ENCODE data around the gene FLNB. TPM values are rescaled to one million over a fixed set of nuclear protein-coding genes. Genes with fewer than 3 reads are reported as not detected.

Gene FLNB
- total RNA-seq, 2 experiments from 2014 or later: 23.1 to 26.0 TPM

DNA sequence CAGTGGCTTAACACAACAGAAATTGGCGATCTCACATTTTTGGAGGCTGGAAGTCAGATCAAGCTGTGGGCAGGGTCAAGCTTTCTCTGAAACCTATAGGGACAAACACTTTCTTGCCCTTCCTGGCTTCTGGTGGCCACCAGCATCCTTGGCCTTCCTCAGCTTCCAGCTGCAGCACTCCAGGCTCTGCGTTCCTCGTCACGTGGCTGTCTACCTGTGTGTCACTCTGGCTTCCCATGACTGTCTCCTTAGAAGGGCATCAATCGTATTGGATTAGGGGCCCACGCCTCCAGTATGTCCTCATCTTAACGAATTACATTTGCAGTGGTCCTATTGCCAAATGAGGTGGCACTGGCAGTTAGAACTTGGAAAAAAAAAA, 176.7 kb downstream of the FLNB start:
- no peaks in the 10 kb centered on the region for H3K27me3 Mint-ChIP-seq
- H3K27ac Mint-ChIP-seq: no peak overlapping the region
- no peak overlapping the region for H3K4me3 Mint-ChIP-seq
- intact Hi-C loops (cut with micrococcal nuclease): loop anchor here (10.0 kb wide), 1 partner anchor 230 kb away; no protein-coding TSS in a partner anchor
- H3K4me1 Mint-ChIP-seq (ENCODE audit: low read depth): no peaks in the 10 kb centered on the region
- POLR2A ChIA-PET: no interaction called here
- no peaks in the 10 kb centered on the region for H3K9me3 Mint-ChIP-seq
- DNase-seq: no peak
- CTCF ChIA-PET: interaction anchor here (1.2 to 7.7 kb wide), 4 partner anchors 33 to 1074 kb away, joined by 3 to 188 read pairs (median 31); partner anchors contain the start of genes HTD2 and RPP14
- no peaks in the 10 kb centered on the region for H3K36me3 Mint-ChIP-seq

- H3K36me3 Mint-ChIP-seq: no peaks in the 10 kb centered on the region
- CTCF ChIA-PET: interaction anchor here (0.6 to 7.7 kb wide), 29 partner anchors 9 to 446 kb away, joined by 3 to 188 read pairs (median 5); partner anchors contain the start of genes FLNB, HTD2 and RPP14
- no peaks in the 10 kb centered on the region for H3K27me3 Mint-ChIP-seq
- H3K9me3 Mint-ChIP-seq: no peaks in the 10 kb centered on the region
- POLR2A ChIA-PET: interaction anchor here (0.6 kb wide), 1 partner anchor 30 kb away, joined by 3 read pairs; no protein-coding TSS in a partner anchor
- H3K4me3 Mint-ChIP-seq: no peak overlapping the region
- intact Hi-C loops (cut with micrococcal nuclease): loop anchor here (10.0 kb wide), 1 partner anchor 227 kb away; no protein-coding TSS in a partner anchor
- no peak for DNase-seq
- H3K4me1 Mint-ChIP-seq (ENCODE audit: low read depth): no peaks in the 10 kb centered on the region
- H3K27ac Mint-ChIP-seq: no peak overlapping the region
Observed at GRCh38 chr3:58188173-58188564, 179.9 kb downstream of the FLNB start.

DNA sequence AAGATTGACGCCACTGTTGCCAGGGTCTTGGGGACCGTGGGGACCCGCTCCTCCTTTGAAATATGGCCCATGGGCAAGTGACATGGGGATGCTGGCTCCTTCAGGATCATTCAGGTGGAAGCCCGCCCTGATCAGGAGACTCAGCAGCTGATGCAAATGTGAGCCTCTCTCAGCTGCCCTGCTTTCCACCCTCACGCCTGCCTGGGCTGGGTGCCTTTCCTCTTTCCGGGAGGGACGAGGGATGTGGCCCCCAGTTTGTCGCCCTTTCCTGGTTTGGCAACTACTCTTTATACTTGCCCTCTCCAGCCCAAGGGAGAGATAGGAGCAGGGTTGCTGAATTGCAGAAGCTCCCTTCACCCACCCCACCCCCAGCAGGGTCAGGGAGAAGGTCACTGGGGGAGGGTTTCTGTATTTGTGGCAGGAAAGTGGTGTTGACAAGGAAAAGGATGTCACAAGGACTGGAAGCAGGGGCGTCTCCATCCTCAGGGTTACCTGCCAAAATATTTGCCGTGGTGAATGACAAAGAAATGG, 180.8 kb downstream of the FLNB start:
- H3K4me1 Mint-ChIP-seq (ENCODE audit: low read depth): no peaks in the 10 kb centered on the region
- no peaks in the 10 kb centered on the region for H3K9me3 Mint-ChIP-seq
- POLR2A ChIA-PET: no interaction called here
- no peak overlapping the region for H3K4me3 Mint-ChIP-seq
- H3K27ac Mint-ChIP-seq: no peak overlapping the region
- intact Hi-C loops (cut with micrococcal nuclease): loop anchor here (10.0 kb wide), 1 partner anchor 226 kb away; no protein-coding TSS in a partner anchor
- DNase-seq: no peak
- no peaks in the 10 kb centered on the region for H3K27me3 Mint-ChIP-seq
- CTCF ChIA-PET: interaction anchor here (0.6 to 7.7 kb wide), 13 partner anchors 11 to 1165 kb away, joined by 3 to 188 read pairs (median 11); partner anchors contain the start of genes FLNB, HTD2 and RPP14
- no peaks in the 10 kb centered on the region for H3K36me3 Mint-ChIP-seq

GRCh38 chr3:58189691-58190090, 181.5 kb downstream of the FLNB start:
- ChIA-PET POLR2A (no interaction called here), CTCF (interaction anchor here (1.7 to 7.7 kb wide), 7 partner anchors 12 to 182 kb away, joined by 6 to 188 read pairs (median 48); partner anchors contain the start of genes FLNB, HTD2 and RPP14)
- H3K27me3 Mint-ChIP-seq: no peaks in the 10 kb centered on the region
- no peaks in the 10 kb centered on the region for H3K9me3 Mint-ChIP-seq
- H3K36me3 Mint-ChIP-seq: no peaks in the 10 kb centered on the region
- no peaks in the 10 kb centered on the region for H3K4me1 Mint-ChIP-seq (ENCODE audit: low read depth)
- no peak overlapping the region for H3K27ac Mint-ChIP-seq
- no peak for DNase-seq
- intact Hi-C loops (cut with micrococcal nuclease): loop anchor here (10.0 kb wide), 1 partner anchor 225 kb away; no protein-coding TSS in a partner anchor
- H3K4me3 Mint-ChIP-seq: no peak overlapping the region

DNA sequence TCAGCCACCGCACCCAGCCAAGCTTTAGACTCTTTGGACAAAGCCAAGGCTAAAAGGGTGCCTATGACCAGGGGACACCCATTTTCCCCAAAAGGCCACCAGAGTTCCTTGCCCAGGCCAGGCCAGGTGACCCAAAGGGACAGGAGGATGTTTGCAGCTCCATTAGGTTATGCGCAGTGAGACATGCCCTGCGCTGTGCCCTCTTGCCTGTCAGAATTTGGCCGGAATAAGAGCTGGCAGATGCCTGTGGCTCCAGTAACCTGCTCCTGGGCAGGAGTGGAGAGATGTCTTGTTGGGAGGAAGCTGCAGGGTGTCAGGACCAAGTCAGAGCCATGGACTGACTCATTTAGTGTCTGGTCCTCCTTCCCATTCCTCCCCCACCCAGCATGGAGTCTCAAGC, 182.1 kb downstream of the FLNB start:
- Mint-ChIP-seq H3K27me3 (no peaks in the 10 kb centered on the region), H3K4me1 (ENCODE audit: low read depth) (no peaks in the 10 kb centered on the region), H3K27ac (no peak overlapping the region), H3K9me3 (no peaks in the 10 kb centered on the region), H3K4me3 (no peak overlapping the region), H3K36me3 (no peaks in the 10 kb centered on the region)
- CTCF ChIA-PET: interaction anchor here (0.9 to 7.7 kb wide), 6 partner anchors 12 to 1391 kb away, joined by 3 to 188 read pairs (median 44); partner anchors contain the start of genes HTD2 and RPP14
- intact Hi-C loops (cut with micrococcal nuclease): no loop called here
- POLR2A ChIA-PET: no interaction called here
- no peak for DNase-seq

DNA sequence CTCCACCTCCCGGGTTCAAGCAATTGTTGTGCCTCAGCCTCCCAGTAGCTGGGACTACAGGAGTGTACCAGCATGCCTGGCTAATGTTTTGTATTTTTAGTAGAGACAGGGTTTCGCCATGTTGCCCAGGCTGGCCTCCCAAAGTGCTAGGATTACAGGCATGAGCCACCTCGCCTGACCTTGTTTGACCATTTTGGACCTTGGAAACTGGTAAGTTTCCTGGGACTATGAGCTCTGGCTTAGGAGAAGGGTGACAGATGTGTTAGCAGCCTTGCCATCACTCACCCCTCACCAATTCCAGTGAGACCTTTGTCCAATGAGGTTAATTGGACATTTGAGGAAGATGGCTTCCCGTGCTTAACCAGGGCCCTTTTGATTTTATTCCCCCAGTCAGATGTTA, 182.7 kb downstream of the FLNB start:
- Mint-ChIP-seq H3K4me1 (ENCODE audit: low read depth) (no peaks in the 10 kb centered on the region), H3K27me3 (no peaks in the 10 kb centered on the region), H3K36me3 (no peaks in the 10 kb centered on the region), H3K27ac (no peak overlapping the region), H3K9me3 (no peaks in the 10 kb centered on the region), H3K4me3 (no peak overlapping the region)
- POLR2A ChIA-PET: no interaction called here
- CTCF ChIA-PET: interaction anchor here (0.9 to 7.7 kb wide), 5 partner anchors 13 to 1391 kb away, joined by 3 to 188 read pairs (median 40); partner anchors contain the start of genes HTD2 and RPP14
- no peak for DNase-seq
- intact Hi-C loops (cut with micrococcal nuclease): no loop called here

DNA sequence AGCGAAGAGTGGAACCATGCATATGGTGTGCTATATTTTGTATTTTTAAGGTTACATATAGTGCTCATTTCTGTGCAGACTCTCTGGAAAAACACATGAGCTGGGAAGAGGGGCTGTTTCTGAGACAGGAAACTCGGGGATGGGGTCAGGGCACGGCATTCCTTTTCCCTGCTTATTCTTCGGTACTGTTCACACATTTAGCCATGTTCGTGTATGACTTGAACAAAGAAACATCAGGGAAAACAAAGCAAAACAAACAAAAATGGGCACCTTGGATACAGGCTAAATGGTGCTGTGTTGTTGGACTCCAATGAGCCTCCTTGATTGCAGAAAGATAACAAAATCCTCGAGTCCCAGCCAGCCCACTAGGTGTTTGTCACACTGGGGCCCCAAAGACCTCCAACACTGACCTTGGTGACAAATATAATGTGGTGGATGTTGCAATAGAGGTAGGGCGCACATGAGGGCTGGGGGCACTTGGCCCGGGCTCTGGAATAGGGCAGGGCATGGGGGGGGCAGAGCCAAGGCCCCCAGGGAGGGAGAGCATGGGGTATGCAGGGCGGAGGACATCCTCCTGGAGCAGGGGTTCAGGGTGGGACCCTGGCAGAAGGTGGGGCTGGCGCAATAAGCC, 183.3 kb downstream of the FLNB start:
- no peaks in the 10 kb centered on the region for H3K9me3 Mint-ChIP-seq
- no peaks in the 10 kb centered on the region for H3K27me3 Mint-ChIP-seq
- no peak for DNase-seq
- H3K36me3 Mint-ChIP-seq: no peaks in the 10 kb centered on the region
- intact Hi-C loops (cut with micrococcal nuclease): no loop called here
- no peaks in the 10 kb centered on the region for H3K4me1 Mint-ChIP-seq (ENCODE audit: low read depth)
- H3K27ac Mint-ChIP-seq: no peak overlapping the region
- ChIA-PET CTCF (interaction anchor here (7.7 kb wide), 1 partner anchor 27 kb away, joined by 188 read pairs; no protein-coding TSS in a partner anchor), POLR2A (no interaction called here)
- H3K4me3 Mint-ChIP-seq: no peak overlapping the region

DNA sequence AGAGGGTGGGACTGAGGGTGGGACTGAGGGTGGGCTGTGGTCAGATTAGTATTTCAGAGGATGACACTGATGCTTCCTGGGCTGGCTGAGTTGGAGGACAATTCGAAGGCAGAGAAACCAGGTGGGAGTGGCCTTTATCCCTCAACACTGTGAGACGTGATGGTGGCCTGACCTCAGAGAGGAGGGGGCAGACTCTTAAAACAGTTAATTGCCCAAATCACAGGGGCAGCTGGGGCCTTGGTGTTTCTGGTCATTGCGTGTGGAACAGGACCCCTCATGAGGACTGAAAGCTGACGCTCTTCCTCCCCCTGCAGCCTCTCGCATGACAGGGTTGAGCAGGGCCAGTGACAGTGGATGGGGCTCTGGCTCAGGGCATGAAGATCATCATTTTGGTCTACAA, 183.8 kb downstream of the FLNB start:
- DNase-seq: no peak
- Mint-ChIP-seq H3K4me3 (no peak overlapping the region), H3K4me1 (ENCODE audit: low read depth) (no peaks in the 10 kb centered on the region), H3K9me3 (no peaks in the 10 kb centered on the region), H3K36me3 (no peaks in the 10 kb centered on the region), H3K27ac (no peak overlapping the region), H3K27me3 (no peaks in the 10 kb centered on the region)
- POLR2A ChIA-PET: no interaction called here
- CTCF ChIA-PET: interaction anchor here (1.6 kb wide), 1 partner anchor 25 kb away, joined by 5 read pairs; no protein-coding TSS in a partner anchor
- intact Hi-C loops (cut with micrococcal nuclease): no loop called here

- no peaks in the 10 kb centered on the region for H3K9me3 Mint-ChIP-seq
Observed at GRCh38 chr3:58193682-58194407, 185.6 kb downstream of the FLNB start.

DNA sequence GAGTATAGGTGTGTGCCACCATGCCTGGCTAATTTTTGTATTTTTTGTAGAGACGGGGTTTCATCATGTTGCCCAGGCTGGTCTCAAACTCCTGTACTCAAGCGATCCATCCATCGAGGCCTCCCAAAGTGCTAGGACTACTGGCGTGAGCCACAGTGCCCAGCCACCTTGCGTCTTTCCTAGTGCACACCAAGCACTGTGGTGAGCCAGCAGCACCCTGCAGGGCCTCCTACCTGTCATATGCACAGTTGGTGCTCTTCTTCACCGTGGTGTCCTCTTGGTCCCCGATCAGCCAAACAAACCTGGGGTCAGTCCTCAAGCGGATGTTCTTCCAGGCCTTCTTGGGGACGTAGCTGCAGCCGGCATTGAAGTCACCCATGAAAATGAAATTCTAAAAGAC, 189.4 kb downstream of the FLNB start:
- DNase-seq: no peak
- no peak overlapping the region for H3K4me3 Mint-ChIP-seq
- H3K4me1 Mint-ChIP-seq (ENCODE audit: low read depth): no peaks in the 10 kb centered on the region
- CTCF ChIA-PET: interaction anchor here (1.0 to 1.6 kb wide), 2 partner anchors 10 to 21 kb away, joined by 4 to 5 read pairs; no protein-coding TSS in a partner anchor
- POLR2A ChIA-PET: no interaction called here
- H3K36me3 Mint-ChIP-seq: no peaks in the 10 kb centered on the region
- peaks cover 2% of the 10 kb centered on the region for H3K27me3 Mint-ChIP-seq
- H3K9me3 Mint-ChIP-seq: no peaks in the 10 kb centered on the region
- intact Hi-C loops (cut with micrococcal nuclease): no loop called here
- H3K27ac Mint-ChIP-seq: no peak overlapping the region

More at GRCh38 chr3:58193682-58194407, 185.6 kb downstream of the FLNB start:
- no peaks in the 10 kb centered on the region for H3K27me3 Mint-ChIP-seq
- no peak for DNase-seq
- no peak overlapping the region for H3K27ac Mint-ChIP-seq
- H3K4me1 Mint-ChIP-seq (ENCODE audit: low read depth): no peaks in the 10 kb centered on the region
- H3K36me3 Mint-ChIP-seq: no peaks in the 10 kb centered on the region
- no peak overlapping the region for H3K4me3 Mint-ChIP-seq
- ChIA-PET CTCF (no interaction called here), POLR2A (no interaction called here)
- intact Hi-C loops (cut with micrococcal nuclease): no loop called here

GRCh38 chr3:58198362-58198761, 190.1 kb downstream of the FLNB start:
- intact Hi-C loops (cut with micrococcal nuclease): no loop called here
- DNase-seq: no peak
- Mint-ChIP-seq H3K4me1 (ENCODE audit: low read depth) (no peaks in the 10 kb centered on the region), H3K9me3 (no peaks in the 10 kb centered on the region), H3K36me3 (no peaks in the 10 kb centered on the region), H3K27ac (no peak overlapping the region), H3K4me3 (no peak overlapping the region), H3K27me3 (peaks cover 8% of the 10 kb centered on the region)
- POLR2A ChIA-PET: no interaction called here
- CTCF ChIA-PET: no interaction called here

DNA sequence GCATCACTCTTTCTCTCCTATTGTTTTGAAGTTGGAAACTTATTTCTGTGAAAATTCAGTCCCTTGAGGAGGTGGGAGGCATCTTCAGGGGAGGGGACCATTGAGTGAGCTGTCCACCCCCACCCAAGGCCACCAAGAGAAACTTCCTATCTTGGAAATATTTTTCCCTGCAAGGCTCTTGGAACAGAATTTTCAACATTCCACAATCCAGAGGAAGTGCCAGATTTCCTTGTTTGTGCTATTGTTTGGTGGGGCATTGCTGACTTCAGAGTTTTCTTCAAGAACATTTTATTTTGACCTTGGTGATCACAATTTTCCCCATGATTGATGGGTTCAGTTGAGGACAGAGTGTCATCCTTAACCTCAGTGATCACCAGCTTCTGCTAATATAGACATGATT, 190.6 kb downstream of the FLNB start:
- CTCF ChIA-PET: no interaction called here
- POLR2A ChIA-PET: no interaction called here
- no peak for DNase-seq
- Mint-ChIP-seq H3K4me1 (ENCODE audit: low read depth) (no peaks in the 10 kb centered on the region), H3K9me3 (no peaks in the 10 kb centered on the region), H3K4me3 (no peak overlapping the region), H3K36me3 (no peaks in the 10 kb centered on the region), H3K27ac (no peak overlapping the region), H3K27me3 (peaks cover 8% of the 10 kb centered on the region)
- intact Hi-C loops (cut with micrococcal nuclease): no loop called here

Measured in activated CD4-positive, alpha-beta memory T cell treated with anti-CD3 and anti-CD28 coated beads for 36 hours (primary cell).